A549 (cell line): ENCODE measurements around the gene MFAP2. TPM values are rescaled to one million over a fixed set of nuclear protein-coding genes. Genes with fewer than 3 reads are reported as not detected.

Source experiments
- ATAC-seq, 2 experiments: fragments of 200-7000 bp in 1 of 2; fragments of >200 bp in 1 of 2; cut with Nextera tagmentation in 1 of 2; cut with Tn5 transposase in 1 of 2; 3 replicates each; pipeline versions ENCODE4 v1.8.0 to v1.9.1; 2018 to 2020; ENCODE audit warnings: mild to moderate bottlenecking in 1 of 2, moderate library complexity in 1 of 2
- CTCF ChIA-PET: fragments of 300-600 bp; sonication (Branson Sonifier 250); formaldehyde crosslinking; extraction: SDS; loops from one replicate; lab custom pipeline; 2021; ENCODE audit warnings: antibody characterized with exemption, inconsistent platforms; lab: Yijun Ruan, JAX
- POLR2A ChIA-PET: fragments of 350-600 bp; formaldehyde crosslinking; extraction: SDS; loops from one replicate; lab custom pipeline; 2021; ENCODE audit warnings: antibody characterized with exemption, inconsistent platforms; lab: Yijun Ruan, JAX
- DNase-seq, 2 experiments: peaks; one replicate each; pipeline versions ENCODE4 v3.0.0 to v3.0.0-alpha.2; 2011 to 2016; ENCODE audit warnings: low read depth in 1 of 2, low spot score in 1 of 2
- FAIRE-seq: peaks from 2 replicates; lab custom pipeline; 2011; peaks lifted over from hg19 to GRCh38; lab: Jason Lieb, UNC
- H3K27ac ChIP-seq, 2 experiments: fragments of >200 bp; sonication (Bioruptor Twin); formaldehyde crosslinking; 3 replicates each; pipeline ENCODE4 v1.5.1; 2016 to 2017
- H3K4me1 ChIP-seq: fragments of >200 bp; sonication (Bioruptor Twin); formaldehyde crosslinking; 3 replicates; pipeline ENCODE4 v1.6.1; 2016
- H3K4me2 ChIP-seq: fragments of >200 bp; sonication (Bioruptor Twin); formaldehyde crosslinking; 3 replicates; pipeline ENCODE4 v1.6.1; 2016
- H3K4me3 ChIP-seq: fragments of >200 bp; sonication (Bioruptor Twin); formaldehyde crosslinking; 3 replicates; pipeline ENCODE4 v1.5.1; 2016
- H3K9me3 ChIP-seq: fragments of >200 bp; sonication (Bioruptor Twin); formaldehyde crosslinking; 3 replicates; pipeline ENCODE4 v1.6.1; 2016
- BHLHE40 ChIP-seq: IDR thresholded peaks from 2 replicates; pipeline ENCODE4 v1.6.1; 2012; ENCODE audit warnings: low read depth, low read length, inconsistent platforms
- CBX2 ChIP-seq: fragments of 200-600 bp; sonication (generic); IDR thresholded peaks from 2 replicates; pipeline ENCODE4 v1.6.1; 2016; ENCODE audit warnings: low read depth, mild to moderate bottlenecking, borderline replicate concordance
- CEBPB ChIP-seq, 2 experiments: fragments of >200 bp in 1 of 2; sonication (Bioruptor Twin) in 1 of 2; formaldehyde crosslinking in 1 of 2; IDR thresholded peaks; 2 replicates each; pipeline ENCODE4 v1.6.1; 2012 to 2016
- CHD4 ChIP-seq: fragments of 200-600 bp; sonication (generic); IDR thresholded peaks from 2 replicates; pipeline ENCODE4 v1.6.1; 2016; ENCODE audit warnings: antibody characterized with exemption, mild to moderate bottlenecking, borderline replicate concordance
- CTCF ChIP-seq: fragments of >200 bp; sonication (Bioruptor Twin); formaldehyde crosslinking; IDR thresholded peaks from 3 replicates; pipeline ENCODE4 v1.5.1; 2016
- E2F6 ChIP-seq: IDR thresholded peaks from 2 replicates; pipeline ENCODE4 v1.6.1; 2012; ENCODE audit warnings: low read depth, borderline replicate concordance
- EHF ChIP-seq: fragments of 250-450 bp; sonication (Bioruptor Pico); IDR thresholded peaks from 2 replicates; pipeline ENCODE4 v1.5.0; 2020; ENCODE audit warnings: mild to moderate bottlenecking
- ELK1 ChIP-seq: fragments of 150-350 bp; IDR thresholded peaks from 2 replicates; pipeline ENCODE4 v1.6.1; 2014; ENCODE audit warnings: low read depth, mild to moderate bottlenecking, low read length
- EP300 ChIP-seq, 2 experiments: fragments of >200 bp; sonication (Bioruptor Twin); formaldehyde crosslinking; IDR thresholded peaks; 2 replicates in 1 of 2; 3 replicates in 1 of 2; pipeline ENCODE4 v1.6.1; 2016 to 2017
- ESRRA ChIP-seq: fragments of 150-350 bp; IDR thresholded peaks from 2 replicates; pipeline ENCODE4 v1.6.1; 2014; ENCODE audit warnings: mild to moderate bottlenecking, low read length, borderline replicate concordance
- FOXS1 ChIP-seq: fragments of 250-450 bp; sonication (Bioruptor Pico); IDR thresholded peaks from 2 replicates; pipeline ENCODE4 v1.5.0; 2020; ENCODE audit warnings: mild to moderate bottlenecking, moderate library complexity
- GATA3 ChIP-seq: IDR thresholded peaks from 2 replicates; pipeline ENCODE4 v1.6.1; 2012; ENCODE audit warnings: borderline replicate concordance
- HDAC2 ChIP-seq: fragments of 200-600 bp; sonication (generic); IDR thresholded peaks from 2 replicates; pipeline ENCODE4 v1.6.1; 2016
- HMGXB4 ChIP-seq: fragments of 250-450 bp; sonication (Bioruptor Pico); IDR thresholded peaks from 2 replicates; pipeline ENCODE4 v1.5.0; 2021; ENCODE audit warnings: mild to moderate bottlenecking, moderate library complexity, borderline replicate concordance
- HOXA7 ChIP-seq: fragments of 250-450 bp; sonication (Bioruptor Pico); IDR thresholded peaks from 2 replicates; pipeline ENCODE4 v1.5.0; 2020; ENCODE audit warnings: mild to moderate bottlenecking, moderate library complexity
- MAX ChIP-seq: IDR thresholded peaks from 2 replicates; pipeline ENCODE4 v1.6.1; 2012
- PBX3 ChIP-seq: IDR thresholded peaks from 2 replicates; pipeline ENCODE4 v1.6.1; 2012
- POLR2A ChIP-seq: IDR thresholded peaks from 2 replicates; pipeline ENCODE4 v1.6.1; 2012; ENCODE audit warnings: mild to moderate bottlenecking, low read length
- POLR2AphosphoS2 ChIP-seq: conservative IDR thresholded peaks from 2 replicates; pipeline ENCODE4 v1.6.1; 2012; ENCODE audit warnings: low read length, improper control_type of control experiment, inconsistent platforms
- RFX5 ChIP-seq: fragments of 450-650 bp; IDR thresholded peaks from 2 replicates; pipeline ENCODE4 v1.7.1; 2014; ENCODE audit warnings: antibody characterized with exemption, mild to moderate bottlenecking, moderate library complexity
- SMC3 ChIP-seq: fragments of >200 bp; sonication (Bioruptor Twin); formaldehyde crosslinking; IDR thresholded peaks from 3 replicates; pipeline ENCODE4 v1.6.1; 2018; ENCODE audit warnings: inconsistent platforms
- TP53 ChIP-seq: fragments of 250-450 bp; sonication (Bioruptor Pico); IDR thresholded peaks from 2 replicates; pipeline ENCODE4 v1.5.0; 2021; ENCODE audit warnings: mild to moderate bottlenecking, moderate library complexity
- ZSCAN20 ChIP-seq: fragments of 250-450 bp; sonication (Bioruptor Pico); IDR thresholded peaks from 2 replicates; pipeline ENCODE4 v1.8.0; 2022; ENCODE audit warnings: mild to moderate bottlenecking, moderate library complexity
- WGBS: methylation state at CpG from one replicate; pipeline ENCODE4 v1.1.6; 2017; ENCODE audit errors: missing lambda C conversion rate; 5-methylcytosine and 5-hydroxymethylcytosine counted together
- polyA plus RNA-seq, 4 experiments: library from polyadenylated mRNA; depleted of rRNA in 3 of 4; stranded (reverse); fragments of >200 nt; fragmentation: RNase III in 1 of 4; extraction: RNeasy Plus Mini Kit Qiagen cat#74134 plus additional on column Dnase treatment in 1 of 4; gene quantifications; 2 replicates in 3 of 4; 3 replicates in 1 of 4; pipeline ENCODE4 v1.2.3, GENCODE V29; 2011 to 2017

Gene MFAP2
- polyA plus RNA-seq, 2 of the 4 experiments (the other 2 are of a cell fraction): 0.45 to 0.90 TPM

GRCh38 chr1:17024721-17025120 lies 44.3 kb upstream of the MFAP2 start:
- DNase-seq (no peak), ATAC-seq (no peak), FAIRE-seq (no peak)
- no peaks in the 10 kb centered on the region for H3K9me3 ChIP-seq
- POLR2A ChIA-PET: no interaction called here
- H3K4me3 ChIP-seq: no peak overlapping the region
- H3K4me1 ChIP-seq: no peaks in the 10 kb centered on the region
- no peak overlapping the region for H3K27ac ChIP-seq
- TF ChIP-seq RFX5: no peak
- no peak for TF ChIP-seq ESRRA
- TF ChIP-seq HMGXB4 (CRISPR knock-in tag): no peak
- TF ChIP-seq MAX: no peak
- no peak for TF ChIP-seq HDAC2
- TF ChIP-seq CBX2: no peak
- no peak for TF ChIP-seq POLR2A
- no peak for TF ChIP-seq EHF
- no peak for TF ChIP-seq ZSCAN20 (CRISPR knock-in tag)
- no peak for TF ChIP-seq CTCF
- no peak for TF ChIP-seq HOXA7
- TF ChIP-seq ELK1: no peak
- no peak for TF ChIP-seq SMC3
- TF ChIP-seq EP300 (IDR thresholded peaks at IDR 0.05): no peak
- TF ChIP-seq GATA3: no peak
- TF ChIP-seq E2F6: no peak
- no peak for TF ChIP-seq TP53
- TF ChIP-seq CEBPB (IDR thresholded peaks at IDR 0.05): no peak
- no peak for TF ChIP-seq CHD4
- WGBS: 89% methylated on average over 1 of the region's 1 CpG
- no peak overlapping the region for H3K4me2 ChIP-seq
- CTCF ChIA-PET: interaction anchor here (1.0 to 1.8 kb wide), 2 partner anchors 24 to 210 kb away, joined by 3 read pairs; no protein-coding TSS in a partner anchor

- no peak for FAIRE-seq
- Histone ChIP-seq H3K9me3 (no peaks in the 10 kb centered on the region), H3K27ac (no peak overlapping the region), H3K4me3 (no peak overlapping the region), H3K4me1 (no peaks in the 10 kb centered on the region), H3K4me2 (no peak overlapping the region)
- TF ChIP-seq PBX3 (no peak), CTCF (no peak), SMC3 (no peak), BHLHE40 (no peak), FOXS1 (no peak), POLR2AphosphoS2 (no peak)
- ChIA-PET CTCF (interaction anchor here (1.2 to 1.9 kb wide), 3 partner anchors 22 to 211 kb away, joined by 3 to 6 read pairs (median 6); no protein-coding TSS in a partner anchor), POLR2A (no interaction called here)
- ATAC-seq: no peak
- 75% methylated on average over 3 of the region's 3 CpGs for WGBS
- no peak for DNase-seq
Observed at GRCh38 chr1:17023573-17023972, 43.2 kb upstream of the MFAP2 start.
